Measurements from ENCODE around the gene CA7. TPM values are rescaled to one million over a fixed set of nuclear protein-coding genes. Genes with fewer than 3 reads are reported as not detected.
A peak's percentile ranks its signal among the peaks of the same experiment; 100 is the strongest.

CA7 gene
- total and polyA plus RNA-seq, 10 donors, result not detected

DNA sequence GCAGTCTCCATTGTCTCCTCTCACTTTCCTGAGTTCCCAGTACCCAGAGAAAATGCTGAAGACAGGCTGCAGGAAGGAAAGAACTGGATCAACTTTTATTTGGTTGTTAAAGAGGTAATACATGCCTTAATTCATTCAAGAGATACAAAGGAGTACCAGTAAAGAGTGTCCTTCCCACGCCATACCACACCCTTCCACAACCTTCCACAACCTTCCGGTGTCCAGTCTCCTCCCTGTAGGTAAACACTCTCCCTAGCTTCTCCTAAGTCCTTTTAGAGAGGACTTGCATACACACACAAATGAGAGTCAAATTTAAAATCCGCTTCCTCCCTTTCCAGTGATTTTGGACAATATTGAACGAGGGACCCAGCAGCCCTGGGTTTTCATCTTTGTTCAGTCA, 2.8 kb upstream of the CA7 start:
- H3K27ac ChIP-seq, result no peak overlapping the region
- H3K36me3 ChIP-seq, result no peaks in the 10 kb centered on the region
- WGBS, 5 donors, result 86 to 93% (median 91%) methylated on average over 4 of the region's 4 CpGs
- intact Hi-C loops (cut with DNase I; ENCODE audit: low total_unique reads), result no loop called here
- H3K4me1 ChIP-seq, result peaks cover 7 to 16% (median 13%) of the 10 kb centered on the region in 6 donors
- TF ChIP-seq CTCF (IDR thresholded peaks at IDR 0.05 in 8 of 11, conservative IDR thresholded peaks at IDR 0.05 in 3 of 11) (no peak), POLR2A (IDR thresholded peaks at IDR 0.05) (no peak), POLR2AphosphoS5 (IDR thresholded peaks at IDR 0.05) (no peak)
- peaks cover 8 to 36% (median 26%) of the 10 kb centered on the region in 7 donors for H3K27me3 ChIP-seq (replicated peaks in 1 of 7)
- no peak overlapping the region for H3K4me3 ChIP-seq
- no peak for DNase-seq
- no peaks in the 10 kb centered on the region for H3K9me3 ChIP-seq

DNA sequence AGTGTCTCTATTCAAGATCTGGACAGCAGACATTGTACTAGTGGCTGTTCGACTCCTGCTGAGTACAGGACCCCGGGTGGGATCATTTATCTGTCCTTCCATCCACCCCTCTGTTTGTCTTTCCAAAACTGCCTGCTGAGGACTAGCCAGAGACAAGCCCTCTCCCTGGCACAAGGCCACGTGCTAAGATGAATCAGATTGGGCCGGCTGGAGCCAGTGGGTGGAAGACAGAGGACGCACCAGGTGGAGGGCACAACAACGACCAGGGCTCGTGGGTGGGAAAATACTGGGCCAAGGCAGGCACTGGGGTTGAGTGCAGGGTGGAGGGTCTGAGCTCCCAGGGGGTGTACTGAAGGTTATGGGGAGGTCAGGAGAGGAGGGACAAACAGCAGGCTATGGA, 1.4 kb upstream of the CA7 start:
- TF ChIP-seq POLR2A (IDR thresholded peaks at IDR 0.05), result no peak
- TF ChIP-seq CTCF (IDR thresholded peaks at IDR 0.05 in 8 of 11, conservative IDR thresholded peaks at IDR 0.05 in 3 of 11), result no peak
- TF ChIP-seq POLR2AphosphoS5 (IDR thresholded peaks at IDR 0.05), result no peak
- Histone ChIP-seq H3K27me3 (replicated peaks in 1 of 7) (peaks cover 8 to 49% (median 26%) of the 10 kb centered on the region in 7 donors), H3K9me3 (no peaks in the 10 kb centered on the region), H3K4me3 (no peak overlapping the region), H3K36me3 (no peaks in the 10 kb centered on the region), H3K27ac (no peak overlapping the region), H3K4me1 (peaks cover 7 to 16% (median 13%) of the 10 kb centered on the region in 6 donors)
- DNase-seq, result no peak
- intact Hi-C loops (cut with DNase I; ENCODE audit: low total_unique reads), result no loop called here
- 84 to 93% (median 87%) methylated on average over 7 of the region's 7 CpGs for WGBS, 5 donors

DNA sequence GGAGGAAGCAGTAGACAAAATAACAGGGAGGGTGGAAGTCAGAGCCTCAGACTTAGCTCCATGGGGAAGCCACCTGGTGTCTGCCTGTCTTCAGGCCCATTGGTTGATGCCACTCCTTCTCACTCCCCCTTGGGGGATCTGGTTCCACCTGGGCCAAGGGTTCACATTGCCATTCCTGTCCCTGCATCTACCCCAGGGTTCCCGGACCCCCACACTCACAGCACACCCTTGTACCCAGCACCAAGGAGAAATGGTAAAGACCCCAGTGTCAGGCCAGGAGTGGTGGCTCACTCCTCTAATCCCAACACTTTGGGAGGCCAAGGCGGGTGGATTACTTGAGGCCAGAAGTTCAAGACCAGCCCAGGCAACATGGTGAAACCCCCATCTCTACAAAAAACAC, 1.0 kb upstream of the CA7 start:
- Histone ChIP-seq H3K36me3 (no peaks in the 10 kb centered on the region), H3K9me3 (no peaks in the 10 kb centered on the region), H3K27me3 (replicated peaks in 1 of 7) (peaks cover 8 to 49% (median 26%) of the 10 kb centered on the region in 7 donors), H3K4me1 (peaks cover 7 to 16% (median 13%) of the 10 kb centered on the region in 6 donors), H3K4me3 (no peak overlapping the region), H3K27ac (no peak overlapping the region)
- intact Hi-C loops (cut with DNase I; ENCODE audit: low total_unique reads), result no loop called here
- WGBS, 5 donors, result 80 to 100% (median 94%) methylated on average over 2 of the region's 2 CpGs
- TF ChIP-seq POLR2AphosphoS5 (IDR thresholded peaks at IDR 0.05) (no peak), CTCF (IDR thresholded peaks at IDR 0.05 in 8 of 11, conservative IDR thresholded peaks at IDR 0.05 in 3 of 11) (no peak)
- no peak for DNase-seq

DNA sequence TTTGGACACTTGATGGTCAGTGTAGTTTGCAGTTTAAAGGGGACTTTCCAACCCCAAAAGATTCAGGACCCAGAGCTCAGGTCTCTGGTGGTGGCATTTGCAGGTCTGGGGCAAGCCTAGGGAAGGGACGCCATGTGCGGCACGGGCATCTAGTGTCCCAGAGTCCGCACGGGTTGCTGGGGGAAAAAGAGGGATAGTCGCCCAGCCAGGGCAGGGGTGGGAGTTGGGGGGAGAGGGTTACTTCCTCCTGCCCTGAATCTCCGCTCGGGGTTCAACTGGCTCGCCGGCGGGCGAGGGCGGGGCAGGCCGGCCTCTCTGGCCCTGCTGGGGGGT, 239 bp upstream of the CA7 start:
- intact Hi-C loops (cut with DNase I; ENCODE audit: low total_unique reads), result no loop called here
- DNase-seq, result no peak
- Histone ChIP-seq H3K9me3 (no peaks in the 10 kb centered on the region), H3K4me3 (peak overlapping the region in 6 of 8 donors; percentile 20 to 65 (median 35)), H3K27ac (no peak overlapping the region), H3K4me1 (peaks cover 7 to 16% (median 13%) of the 10 kb centered on the region in 6 donors), H3K36me3 (no peaks in the 10 kb centered on the region), H3K27me3 (replicated peaks in 1 of 7) (peaks cover 8 to 57% (median 26%) of the 10 kb centered on the region in 7 donors)
- 14 to 48% (median 25%) methylated on average over 4 to 14 of the region's 14 CpGs for WGBS, 5 donors
- TF ChIP-seq CTCF (IDR thresholded peaks at IDR 0.05 in 8 of 11, conservative IDR thresholded peaks at IDR 0.05 in 3 of 11), result no peak
- TF ChIP-seq POLR2AphosphoS5 (IDR thresholded peaks at IDR 0.05), result no peak
- no peak for TF ChIP-seq POLR2A (IDR thresholded peaks at IDR 0.05)
